H9 (cell line): ENCODE results near the gene DPH1. TPM values are rescaled to one million over a fixed set of nuclear protein-coding genes. Genes with fewer than 3 reads are reported as not detected.

Experiments
- DNase-seq: peaks from one replicate; pipeline ENCODE4 v3.0.0-alpha.2; 2017
- H2AFZ ChIP-seq: one replicate; pipeline ENCODE4 v1.6.1; 2013; ENCODE audit warnings: mild to moderate bottlenecking, low read length, control low read depth, moderate library complexity
- H2AK5ac ChIP-seq: 2 replicates; pipeline ENCODE4 v1.6.1; 2013; ENCODE audit warnings: low read length, control low read depth, mixed read lengths; ENCODE audit not compliant: insufficient read length
- H2BK120ac ChIP-seq: one replicate; pipeline ENCODE4 v1.6.1; 2013; ENCODE audit warnings: low read depth, mild to moderate bottlenecking, low read length, control low read depth, inconsistent platforms; ENCODE audit not compliant: poor library complexity, severe bottlenecking
- H2BK12ac ChIP-seq: 2 replicates; pipeline ENCODE4 v1.6.1; 2013; ENCODE audit warnings: low read length, control low read depth, mixed read lengths, low read depth; ENCODE audit not compliant: insufficient read length
- H2BK15ac ChIP-seq: 2 replicates; pipeline ENCODE4 v1.6.1; 2013; ENCODE audit warnings: low read depth, low read length, control low read depth
- H2BK20ac ChIP-seq: one replicate; pipeline ENCODE4 v1.6.1; 2013; ENCODE audit warnings: low read depth, mild to moderate bottlenecking, low read length, control low read depth, inconsistent platforms; ENCODE audit not compliant: poor library complexity, severe bottlenecking
- H2BK5ac ChIP-seq: 2 replicates; pipeline ENCODE4 v1.6.1; 2013; ENCODE audit warnings: low read length, control low read depth, mixed read lengths; ENCODE audit not compliant: insufficient read length
- H3K14ac ChIP-seq: 2 replicates; pipeline ENCODE4 v1.6.1; 2013; ENCODE audit warnings: low read length, control low read depth; ENCODE audit not compliant: insufficient read depth
- H3K18ac ChIP-seq: 2 replicates; pipeline ENCODE4 v1.6.1; 2013; ENCODE audit warnings: low read depth, mild to moderate bottlenecking, mixed read lengths, low read length, control low read depth; ENCODE audit not compliant: insufficient read length
- H3K23ac ChIP-seq: 2 replicates; pipeline ENCODE4 v1.6.1; 2013; ENCODE audit warnings: low read length, control low read depth, mixed read lengths, low read depth; ENCODE audit not compliant: insufficient read length
- H3K23me2 ChIP-seq: 2 replicates; pipeline ENCODE4 v1.6.1; 2013; ENCODE audit warnings: low read depth, mild to moderate bottlenecking, mixed read lengths, low read length, control low read depth; ENCODE audit not compliant: insufficient read length, poor library complexity, severe bottlenecking
- H3K27ac ChIP-seq: 2 replicates; pipeline ENCODE4 v1.5.1; 2013; ENCODE audit warnings: low read length, control low read depth, mixed read lengths, low read depth; ENCODE audit not compliant: insufficient read length
- H3K27me3 ChIP-seq: 2 replicates; pipeline ENCODE4 v1.6.1; 2013; ENCODE audit warnings: low read length, control low read depth, inconsistent platforms; ENCODE audit not compliant: insufficient read depth
- H3K4ac ChIP-seq: 2 replicates; pipeline ENCODE4 v1.6.1; 2013; ENCODE audit warnings: low read depth, mild to moderate bottlenecking, control low read depth, inconsistent platforms, low read length, moderate library complexity
- H3K4me1 ChIP-seq: 2 replicates; pipeline ENCODE4 v1.6.1; 2013; ENCODE audit warnings: low read length, control low read depth, inconsistent platforms; ENCODE audit not compliant: insufficient read depth
- H3K4me2 ChIP-seq: 2 replicates; pipeline ENCODE4 v1.6.1; 2013; ENCODE audit warnings: low read length, control low read depth, mixed read lengths; ENCODE audit not compliant: insufficient read length, insufficient read depth
- H3K56ac ChIP-seq: 2 replicates; pipeline ENCODE4 v1.6.1; 2013; ENCODE audit warnings: low read depth, mild to moderate bottlenecking, mixed read lengths, low read length, control low read depth; ENCODE audit not compliant: insufficient read length
- H3K79me1 ChIP-seq: 2 replicates; pipeline ENCODE4 v1.6.1; 2013; ENCODE audit warnings: low read depth, mild to moderate bottlenecking, moderate library complexity, low read length, control low read depth, inconsistent platforms; ENCODE audit not compliant: insufficient read depth, poor library complexity, severe bottlenecking
- H3K79me2 ChIP-seq: 2 replicates; pipeline ENCODE4 v1.6.1; 2013; ENCODE audit warnings: low read length, control low read depth, inconsistent platforms; ENCODE audit not compliant: insufficient read depth
- H3K9ac ChIP-seq: 2 replicates; pipeline ENCODE4 v1.6.1; 2013; ENCODE audit warnings: low read length, control low read depth, mixed read lengths; ENCODE audit not compliant: insufficient read length; ENCODE audit errors: extremely low read depth
- H3K9me3 ChIP-seq: one replicate; pipeline ENCODE4 v1.6.1; 2013; ENCODE audit warnings: low read depth, low read length, inconsistent platforms; ENCODE audit not compliant: control insufficient read depth
- H3T11ph ChIP-seq: one replicate; pipeline ENCODE4 v1.6.1; 2013; ENCODE audit warnings: mild to moderate bottlenecking, low read length, control low read depth, inconsistent platforms
- H4K20me1 ChIP-seq: one replicate; pipeline ENCODE4 v1.6.1; 2013; ENCODE audit not compliant: control insufficient read depth, insufficient read length, insufficient read depth
- H4K5ac ChIP-seq: 2 replicates; pipeline ENCODE4 v1.6.1; 2013; ENCODE audit warnings: low read depth, mild to moderate bottlenecking, mixed read lengths, low read length, control low read depth; ENCODE audit not compliant: insufficient read length
- H4K8ac ChIP-seq: replicated peaks from 2 replicates; pipeline ENCODE4 v1.6.1; 2013; ENCODE audit warnings: low read length, control low read depth, mixed read lengths, low read depth; ENCODE audit not compliant: insufficient read length
- H4K91ac ChIP-seq: 2 replicates; pipeline ENCODE4 v1.6.1; 2013; ENCODE audit warnings: low read depth, mild to moderate bottlenecking, moderate library complexity, mixed read lengths, low read length, control low read depth; ENCODE audit not compliant: insufficient read length
- H3K27ac Mint-ChIP-seq, 3 experiments: 2 replicates in 2 of 3; 3 replicates in 1 of 3; pipeline ENCODE4 v1.8.0; 2020 to 2021; ENCODE audit warnings: mixed read lengths in 3 of 3, mild to moderate bottlenecking in 1 of 3, moderate library complexity in 1 of 3
- H3K27me3 Mint-ChIP-seq: 2 replicates; pipeline ENCODE4 v1.8.0; 2021; ENCODE audit warnings: low read depth, mild to moderate bottlenecking, moderate library complexity, mixed read lengths
- H3K36me3 Mint-ChIP-seq, 3 experiments: 2 replicates in 2 of 3; 3 replicates in 1 of 3; pipeline ENCODE4 v1.8.0; 2020 to 2021; ENCODE audit warnings: low read depth in 3 of 3, mixed read lengths in 3 of 3; ENCODE audit not compliant: insufficient read depth in 1 of 3
- H3K4me1 Mint-ChIP-seq, 2 experiments: 2 replicates each; pipeline ENCODE4 v1.8.0; 2020; ENCODE audit warnings: mixed read lengths in 2 of 2
- H3K4me3 Mint-ChIP-seq, 2 experiments: 2 replicates in 1 of 2; 3 replicates in 1 of 2; pipeline ENCODE4 v1.8.0; 2020 to 2021; ENCODE audit warnings: mild to moderate bottlenecking in 2 of 2, mixed read lengths in 2 of 2, moderate library complexity in 1 of 2
- H3K9me3 Mint-ChIP-seq, 2 experiments: 2 replicates in 1 of 2; 3 replicates in 1 of 2; pipeline ENCODE4 v1.8.0; 2020; ENCODE audit warnings: mild to moderate bottlenecking in 2 of 2, mixed read lengths in 2 of 2, moderate library complexity in 1 of 2
- WGBS: extraction: QIAGEN DNeasy Blood & Tissue Kit; methylation state at CpG from one replicate; pipeline ENCODE4 v1.1.7; 2013; ENCODE audit warnings: missing lambda C conversion rate, low lambda C conversion rate, mixed read lengths; ENCODE audit not compliant: insufficient read length; ENCODE audit errors: extremely low coverage; 5-methylcytosine and 5-hydroxymethylcytosine counted together
- total RNA-seq: library from RNA; stranded (reverse); gene quantifications from 2 replicates; pipeline ENCODE4 v1.2.1, GENCODE V29; 2021
- TF ChIP-seq, protein P1 (sequence below): fragments of 200-600 bp; sonication (generic); conservative IDR thresholded peaks from 3 replicates; pipeline ENCODE4 v1.8.0; 2021; ENCODE audit warnings: antibody characterized with exemption, mild to moderate bottlenecking

Gene DPH1
- total RNA-seq, 1 experiment from 2014 or later, result 27.5 TPM

DNA sequence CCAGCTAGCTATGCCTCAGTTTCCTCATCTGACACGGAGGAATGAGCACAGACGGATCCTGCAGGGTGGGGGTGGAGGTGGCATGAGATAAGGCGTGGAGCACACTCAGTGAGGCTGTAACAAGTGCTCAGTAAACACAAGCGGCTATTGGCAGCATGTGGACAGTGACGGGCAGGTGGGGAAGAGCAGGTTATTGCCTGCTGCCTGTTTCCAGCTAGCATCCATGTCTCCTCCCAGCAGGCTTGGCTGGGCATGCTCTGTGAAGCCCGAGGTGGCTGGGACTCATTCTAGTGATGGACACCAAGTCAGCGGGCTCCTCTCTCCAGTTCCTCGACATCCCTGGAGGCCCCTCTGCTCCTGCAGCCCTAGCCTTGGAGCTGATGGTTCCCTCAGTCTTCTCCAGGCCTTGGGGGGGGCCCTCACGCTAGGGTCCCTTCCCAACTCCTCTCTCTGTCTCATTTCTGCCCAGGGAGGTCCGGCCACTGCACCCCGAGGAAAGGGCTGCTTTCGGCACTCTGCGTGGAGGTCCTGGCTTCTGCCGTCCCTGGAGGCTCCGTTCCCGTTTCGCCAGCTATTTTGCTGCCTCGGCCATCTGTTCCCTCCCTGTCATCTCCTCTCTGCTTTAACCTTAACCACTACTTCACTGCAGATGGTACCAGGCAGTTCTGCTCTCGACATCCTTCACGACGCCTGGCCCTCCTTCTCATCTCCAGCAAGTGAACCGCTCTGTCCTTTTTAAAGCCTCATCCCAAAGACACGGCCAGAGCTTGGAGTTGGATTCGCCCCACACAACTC lies 11.0 kb upstream of the DPH1 start:
- H3K79me2 ChIP-seq, result no peaks in the 10 kb centered on the region
- H2BK15ac ChIP-seq, result no peak overlapping the region
- H3K56ac ChIP-seq, result no peak overlapping the region
- H3K23me2 ChIP-seq, result peaks cover 5% of the 10 kb centered on the region
- no peak overlapping the region for H2BK20ac ChIP-seq
- H3K27me3 ChIP-seq, result peaks cover 20% of the 10 kb centered on the region; the same call in 1 of the 2 replicates
- Mint-ChIP-seq H3K27me3 (peaks cover 96% of the 10 kb centered on the region), H3K4me1 (peaks cover 3 to 11% of the 10 kb centered on the region in 2 experiments; a peak in 3 of 4 replicates), H3K27ac (no peak overlapping the region; a peak in 1 of 7 replicates), H3K9me3 (no peaks in the 10 kb centered on the region; a peak in 1 of 5 replicates), H3K36me3 (no peaks in the 10 kb centered on the region), H3K4me3 (no peak overlapping the region)
- H3K27ac ChIP-seq, result no peak overlapping the region
- no peak overlapping the region for H4K5ac ChIP-seq
- no peak overlapping the region for H3K9ac ChIP-seq
- no peak overlapping the region for H4K8ac ChIP-seq
- H2BK5ac ChIP-seq, result no peak overlapping the region
- no peak overlapping the region for H2BK12ac ChIP-seq
- H2AK5ac ChIP-seq, result no peak overlapping the region
- H4K20me1 ChIP-seq, result peaks cover 2% of the 10 kb centered on the region
- H3K9me3 ChIP-seq, result no peaks in the 10 kb centered on the region
- H3K4me1 ChIP-seq, result no peaks in the 10 kb centered on the region
- TF ChIP-seq, protein P1, sequence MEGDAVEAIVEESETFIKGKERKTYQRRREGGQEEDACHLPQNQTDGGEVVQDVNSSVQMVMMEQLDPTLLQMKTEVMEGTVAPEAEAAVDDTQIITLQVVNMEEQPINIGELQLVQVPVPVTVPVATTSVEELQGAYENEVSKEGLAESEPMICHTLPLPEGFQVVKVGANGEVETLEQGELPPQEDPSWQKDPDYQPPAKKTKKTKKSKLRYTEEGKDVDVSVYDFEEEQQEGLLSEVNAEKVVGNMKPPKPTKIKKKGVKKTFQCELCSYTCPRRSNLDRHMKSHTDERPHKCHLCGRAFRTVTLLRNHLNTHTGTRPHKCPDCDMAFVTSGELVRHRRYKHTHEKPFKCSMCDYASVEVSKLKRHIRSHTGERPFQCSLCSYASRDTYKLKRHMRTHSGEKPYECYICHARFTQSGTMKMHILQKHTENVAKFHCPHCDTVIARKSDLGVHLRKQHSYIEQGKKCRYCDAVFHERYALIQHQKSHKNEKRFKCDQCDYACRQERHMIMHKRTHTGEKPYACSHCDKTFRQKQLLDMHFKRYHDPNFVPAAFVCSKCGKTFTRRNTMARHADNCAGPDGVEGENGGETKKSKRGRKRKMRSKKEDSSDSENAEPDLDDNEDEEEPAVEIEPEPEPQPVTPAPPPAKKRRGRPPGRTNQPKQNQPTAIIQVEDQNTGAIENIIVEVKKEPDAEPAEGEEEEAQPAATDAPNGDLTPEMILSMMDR, result no peak
- H2BK120ac ChIP-seq, result no peak overlapping the region
- H2AFZ ChIP-seq, result no peak overlapping the region
- H3K4ac ChIP-seq, result no peak overlapping the region
- no CpG with 5 or more reads among the region's 24 CpGs for WGBS
- H3K23ac ChIP-seq, result no peak overlapping the region
- no peak overlapping the region for H4K91ac ChIP-seq
- no peak overlapping the region for H3K14ac ChIP-seq
- H3T11ph ChIP-seq, result no peak overlapping the region
- H3K18ac ChIP-seq, result no peak overlapping the region
- no peaks in the 10 kb centered on the region for H3K79me1 ChIP-seq
- DNase-seq, result no peak
- H3K4me2 ChIP-seq, result no peak overlapping the region
